ENCODE data around the gene ARHGAP23. TPM values are rescaled to one million over a fixed set of nuclear protein-coding genes. Genes with fewer than 3 reads are reported as not detected.

The ARHGAP23 gene
- polyA plus RNA-seq, 1 donor from 2014 or later, result 1.6 TPM

DNA sequence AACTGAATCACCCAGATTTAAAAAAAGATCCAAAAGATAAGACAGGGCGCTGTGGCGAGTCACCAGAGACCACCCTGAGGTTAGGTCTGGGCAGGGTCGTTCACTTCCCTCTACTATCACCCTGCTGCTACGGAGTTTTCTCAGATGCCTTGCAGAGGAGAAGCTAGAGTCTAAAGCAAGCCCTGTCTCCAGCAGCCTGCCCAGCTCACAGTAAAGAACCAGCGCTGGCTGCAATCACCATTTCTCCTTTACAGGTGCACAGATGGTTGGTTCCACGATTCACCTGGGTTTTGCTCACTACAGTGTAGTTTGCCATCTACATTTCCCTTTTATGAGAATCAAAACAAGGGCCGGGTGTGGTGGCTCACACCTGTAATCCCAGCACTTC is 106.2 kb downstream of the ARHGAP23 start:
- Histone ChIP-seq H3K27ac (ENCODE audit: low read length) (no peak overlapping the region), H3K27me3 (ENCODE audit: insufficient read depth, low read depth, low read length) (no peaks in the 10 kb centered on the region), H3K9me2 (ENCODE audit: insufficient read depth, low read length) (no peaks in the 10 kb centered on the region), H3K79me2 (replicated peaks; ENCODE audit: insufficient read depth, low read length) (no peaks in the 10 kb centered on the region), H3K4me3 (ENCODE audit: low read length) (no peak overlapping the region), H3K9ac (ENCODE audit: low read length) (no peak overlapping the region), H4K20me1 (ENCODE audit: insufficient read depth) (no peaks in the 10 kb centered on the region), H3F3A (ENCODE audit: insufficient read depth, low read length, poor library complexity, severe bottlenecking) (no peaks in the 10 kb centered on the region), H2AFZ (ENCODE audit: low read depth, low read length) (no peak overlapping the region), H3K4me2 (ENCODE audit: low read length) (no peak overlapping the region), H3K9me3 (ENCODE audit: low read length) (no peaks in the 10 kb centered on the region), H3K36me3 (ENCODE audit: insufficient read depth, low read length) (no peaks in the 10 kb centered on the region)
- TF ChIP-seq CTCF (IDR thresholded peaks at IDR 0.05; ENCODE audit: poor library complexity, severe bottlenecking) (no peak), TAF1 (IDR thresholded peaks at IDR 0.05; ENCODE audit: low read depth) (no peak), MXI1 (conservative IDR thresholded peaks at IDR 0.05; ENCODE audit: poor library complexity, severe bottlenecking) (no peak), SMC3 (conservative IDR thresholded peaks at IDR 0.05; ENCODE audit: poor library complexity) (no peak), EZH2 (IDR thresholded peaks at IDR 0.05; ENCODE audit: borderline replicate concordance, insufficient read depth, low read length, poor library complexity, severe bottlenecking) (no peak), POLR2AphosphoS5 (IDR thresholded peaks at IDR 0.05) (no peak), REST (IDR thresholded peaks at IDR 0.05; ENCODE audit: borderline replicate concordance) (no peak), EP300 (conservative IDR thresholded peaks at IDR 0.05; ENCODE audit: poor library complexity, severe bottlenecking) (no peak), RAD21 (conservative IDR thresholded peaks at IDR 0.05) (no peak)

DNA sequence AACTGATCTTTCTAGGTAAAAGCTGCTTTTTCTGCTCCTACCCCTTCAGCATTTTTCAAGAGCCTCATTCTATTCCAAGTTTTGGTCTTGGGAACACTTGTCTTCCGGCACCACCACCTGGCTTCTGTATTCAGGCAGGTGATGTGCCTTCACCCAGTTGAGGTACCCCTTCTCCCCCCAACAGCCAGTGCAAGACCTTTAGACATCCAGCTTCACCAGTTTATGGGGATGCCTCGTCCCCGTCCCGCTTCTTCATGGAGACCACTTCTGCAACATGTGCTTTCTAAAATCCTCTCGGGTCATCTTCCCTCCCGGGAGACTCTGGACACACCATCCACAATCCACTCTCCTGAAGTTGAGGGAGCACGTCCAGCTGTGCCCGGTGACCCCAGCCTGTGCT is 107.6 kb downstream of the ARHGAP23 start:
- Histone ChIP-seq H3K36me3 (ENCODE audit: insufficient read depth, low read length) (no peaks in the 10 kb centered on the region), H2AFZ (ENCODE audit: low read depth, low read length) (no peak overlapping the region), H3K9ac (ENCODE audit: low read length) (no peak overlapping the region), H3K27me3 (ENCODE audit: insufficient read depth, low read depth, low read length) (no peaks in the 10 kb centered on the region), H3F3A (ENCODE audit: insufficient read depth, low read length, poor library complexity, severe bottlenecking) (no peaks in the 10 kb centered on the region), H3K27ac (ENCODE audit: low read length) (no peak overlapping the region), H3K4me2 (ENCODE audit: low read length) (no peak overlapping the region), H3K9me3 (ENCODE audit: low read length) (no peaks in the 10 kb centered on the region), H4K20me1 (ENCODE audit: insufficient read depth) (no peaks in the 10 kb centered on the region), H3K9me2 (ENCODE audit: insufficient read depth, low read length) (no peaks in the 10 kb centered on the region), H3K79me2 (replicated peaks; ENCODE audit: insufficient read depth, low read length) (no peaks in the 10 kb centered on the region), H3K4me3 (ENCODE audit: low read length) (no peak overlapping the region)
- TF ChIP-seq EP300 (conservative IDR thresholded peaks at IDR 0.05; ENCODE audit: poor library complexity, severe bottlenecking) (no peak), MXI1 (conservative IDR thresholded peaks at IDR 0.05; ENCODE audit: poor library complexity, severe bottlenecking) (no peak), POLR2AphosphoS5 (IDR thresholded peaks at IDR 0.05) (no peak), EZH2 (IDR thresholded peaks at IDR 0.05; ENCODE audit: borderline replicate concordance, insufficient read depth, low read length, poor library complexity, severe bottlenecking) (no peak), RAD21 (conservative IDR thresholded peaks at IDR 0.05) (no peak), SMC3 (conservative IDR thresholded peaks at IDR 0.05; ENCODE audit: poor library complexity) (no peak), CTCF (IDR thresholded peaks at IDR 0.05; ENCODE audit: poor library complexity, severe bottlenecking) (no peak), REST (IDR thresholded peaks at IDR 0.05; ENCODE audit: borderline replicate concordance) (no peak), TAF1 (IDR thresholded peaks at IDR 0.05; ENCODE audit: low read depth) (no peak)

Data from neural cell (in vitro differentiated cells).